Right forelimb (tissue), 1 donor: ENCODE data around the gene GSX2.
"Not testable (repeated sequence)": the region's sequence is repeated elsewhere in the genome, so short reads cannot be mapped to it uniquely, and the experiment has no call there.

Experiments
- DNase-seq: peaks from one replicate; pipeline ENCODE4 v3.0.0-alpha.2; 2018

The GSX2 gene

GRCh38 chr4:54099748-54100574 is at the start of gene GSX2:
TSS of gene GSX2 (plus strand) at chr4:54100163. CDS start at chr4:54100345, 182 bp downstream.
- no peak for DNase-seq

- no peak for DNase-seq
Measured at GRCh38 chr4:54050214-54050904, 49.6 kb upstream of the GSX2 start.

- not testable (repeated sequence) for DNase-seq
Measured at GRCh38 chr4:54053322-54053721, 46.6 kb upstream of the GSX2 start.

GRCh38 chr4:54054501-54054900 is 45.5 kb upstream of the GSX2 start:
- no peak for DNase-seq

- no peak for DNase-seq
Measured at GRCh38 chr4:54055494-54055893, 44.5 kb upstream of the GSX2 start.

GRCh38 chr4:54056360-54056759 is 43.6 kb upstream of the GSX2 start:
- DNase-seq = no peak

GRCh38 chr4:54058171-54058570 is 41.8 kb upstream of the GSX2 start:
- no peak for DNase-seq

- no peak for DNase-seq
Measured at GRCh38 chr4:54060116-54060515, 39.8 kb upstream of the GSX2 start.

- no peak for DNase-seq
Measured at GRCh38 chr4:54061067-54061466, 38.9 kb upstream of the GSX2 start.

- DNase-seq = no peak
Measured at GRCh38 chr4:54061873-54062272, 38.1 kb upstream of the GSX2 start.

GRCh38 chr4:54062392-54062791 is 37.6 kb upstream of the GSX2 start:
- DNase-seq = no peak

GRCh38 chr4:54063229-54063628 is 36.7 kb upstream of the GSX2 start:
- DNase-seq = no peak

- DNase-seq = peak; percentile 73
Measured at GRCh38 chr4:54063737-54064316, 36.1 kb upstream of the GSX2 start.

GRCh38 chr4:54064317-54065111 is 35.4 kb upstream of the GSX2 start, which contains the start of gene CHIC2:
TSS of gene CHIC2 (minus strand) at chr4:54064605. CDS start at chr4:54064300, 305 bp downstream.
- peak; percentile 98 for DNase-seq

- DNase-seq = no peak
Measured at GRCh38 chr4:54065282-54066087, 34.5 kb upstream of the GSX2 start.

GRCh38 chr4:54066088-54066415 is 33.9 kb upstream of the GSX2 start:
- DNase-seq = no peak

GRCh38 chr4:54066718-54067129 is 33.2 kb upstream of the GSX2 start:
- DNase-seq = no peak

GRCh38 chr4:54067166-54067565 is 32.8 kb upstream of the GSX2 start:
- DNase-seq = no peak

- DNase-seq = no peak
Measured at GRCh38 chr4:54073271-54073880, 26.6 kb upstream of the GSX2 start.

GRCh38 chr4:54074381-54074780 is 25.6 kb upstream of the GSX2 start:
- DNase-seq = no peak

GRCh38 chr4:54076673-54077072 is 23.3 kb upstream of the GSX2 start:
- no peak for DNase-seq

GRCh38 chr4:54077812-54078211 is 22.2 kb upstream of the GSX2 start:
- no peak for DNase-seq
